Measurements from ENCODE around the gene UBE2V1.

DNA sequence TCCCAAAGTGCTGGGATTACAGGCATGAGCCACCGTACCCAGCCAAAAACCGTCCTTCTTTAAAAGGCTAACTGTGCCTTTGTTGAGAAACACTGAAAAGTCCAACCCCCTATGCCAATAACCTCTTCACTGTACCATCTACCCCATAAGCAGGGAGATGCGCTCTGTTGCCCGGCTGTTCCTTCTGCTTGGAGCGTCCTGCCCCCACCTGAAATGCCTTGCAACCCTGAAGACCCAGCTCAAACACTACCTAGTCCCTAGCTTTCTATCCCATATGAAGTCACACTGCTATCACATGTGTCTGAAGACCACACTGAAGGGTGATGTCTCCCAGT, 27.8 kb downstream of the UBE2V1 start:
- TF ChIP-seq, protein P1, sequence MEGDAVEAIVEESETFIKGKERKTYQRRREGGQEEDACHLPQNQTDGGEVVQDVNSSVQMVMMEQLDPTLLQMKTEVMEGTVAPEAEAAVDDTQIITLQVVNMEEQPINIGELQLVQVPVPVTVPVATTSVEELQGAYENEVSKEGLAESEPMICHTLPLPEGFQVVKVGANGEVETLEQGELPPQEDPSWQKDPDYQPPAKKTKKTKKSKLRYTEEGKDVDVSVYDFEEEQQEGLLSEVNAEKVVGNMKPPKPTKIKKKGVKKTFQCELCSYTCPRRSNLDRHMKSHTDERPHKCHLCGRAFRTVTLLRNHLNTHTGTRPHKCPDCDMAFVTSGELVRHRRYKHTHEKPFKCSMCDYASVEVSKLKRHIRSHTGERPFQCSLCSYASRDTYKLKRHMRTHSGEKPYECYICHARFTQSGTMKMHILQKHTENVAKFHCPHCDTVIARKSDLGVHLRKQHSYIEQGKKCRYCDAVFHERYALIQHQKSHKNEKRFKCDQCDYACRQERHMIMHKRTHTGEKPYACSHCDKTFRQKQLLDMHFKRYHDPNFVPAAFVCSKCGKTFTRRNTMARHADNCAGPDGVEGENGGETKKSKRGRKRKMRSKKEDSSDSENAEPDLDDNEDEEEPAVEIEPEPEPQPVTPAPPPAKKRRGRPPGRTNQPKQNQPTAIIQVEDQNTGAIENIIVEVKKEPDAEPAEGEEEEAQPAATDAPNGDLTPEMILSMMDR (conservative IDR thresholded peaks at IDR 0.05; ENCODE audit: low read length): no peak
- TF ChIP-seq EZH2phosphoT487 (IDR thresholded peaks at IDR 0.05; ENCODE audit: borderline replicate concordance, low read depth, low read length): no peak
